ENCODE measurements around the gene FBLN2. TPM values are rescaled to one million over a fixed set of nuclear protein-coding genes. Genes with fewer than 3 reads are reported as not detected.
A peak's percentile ranks its signal among the peaks of the same experiment; 100 is the strongest.

The FBLN2 gene
- total RNA-seq, 2 experiments from 2014 or later, result 0.05 TPM; not detected in 1

DNA sequence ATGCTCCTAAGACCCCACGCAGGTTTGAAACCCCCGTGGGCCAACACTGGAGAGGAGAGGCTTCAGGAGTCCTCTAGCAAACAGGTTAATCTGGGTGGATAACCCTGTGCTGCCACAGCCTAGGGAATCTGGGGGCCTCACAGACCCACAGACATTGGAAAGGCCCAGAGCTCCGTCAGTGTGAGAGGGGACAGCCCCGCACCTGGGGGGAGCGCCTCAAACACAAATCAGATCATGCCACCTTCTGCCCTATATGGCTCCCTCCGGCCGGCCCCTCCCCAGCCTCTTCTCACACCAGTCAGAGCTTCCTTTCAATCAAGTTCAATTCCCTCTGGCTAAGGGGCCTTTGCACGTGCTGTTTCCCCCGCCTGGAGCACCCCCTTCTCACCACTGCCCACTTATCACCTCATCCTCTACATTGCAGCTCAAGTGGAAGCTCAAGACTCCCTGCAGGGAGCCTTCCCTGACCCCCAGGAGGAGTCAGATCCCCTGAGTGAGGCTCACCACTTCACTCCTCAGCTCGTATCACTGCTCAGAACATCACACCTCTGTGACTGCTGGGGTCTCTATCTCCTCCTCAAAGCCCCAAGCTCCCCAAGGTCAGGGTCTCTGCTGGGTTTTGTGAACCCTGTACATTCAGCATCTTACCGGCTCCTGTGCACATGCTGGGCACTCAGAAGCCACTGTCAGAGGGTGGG is 24.1 kb downstream of the FBLN2 start:
- no peak overlapping the region for H3K4me3 Mint-ChIP-seq
- H3K4me1 Mint-ChIP-seq, result peaks cover 5% of the 10 kb centered on the region
- H3K27me3 Mint-ChIP-seq, result no peaks in the 10 kb centered on the region
- no peak for ATAC-seq
- ChIA-PET CTCF (interaction anchor here (0.5 kb wide), 1 partner anchor 474 kb away, joined by 3 read pairs; no protein-coding TSS in a partner anchor), POLR2A (no interaction called here)
- no peaks in the 10 kb centered on the region for H3K9me3 Mint-ChIP-seq (ENCODE audit: low read depth)
- DNase-seq, result no peak
- H3K36me3 Mint-ChIP-seq (ENCODE audit: low read depth), result no peaks in the 10 kb centered on the region
- intact Hi-C loops (cut with DNase I, micrococcal nuclease), result no loop called here
- no peak overlapping the region for H3K27ac Mint-ChIP-seq

DNA sequence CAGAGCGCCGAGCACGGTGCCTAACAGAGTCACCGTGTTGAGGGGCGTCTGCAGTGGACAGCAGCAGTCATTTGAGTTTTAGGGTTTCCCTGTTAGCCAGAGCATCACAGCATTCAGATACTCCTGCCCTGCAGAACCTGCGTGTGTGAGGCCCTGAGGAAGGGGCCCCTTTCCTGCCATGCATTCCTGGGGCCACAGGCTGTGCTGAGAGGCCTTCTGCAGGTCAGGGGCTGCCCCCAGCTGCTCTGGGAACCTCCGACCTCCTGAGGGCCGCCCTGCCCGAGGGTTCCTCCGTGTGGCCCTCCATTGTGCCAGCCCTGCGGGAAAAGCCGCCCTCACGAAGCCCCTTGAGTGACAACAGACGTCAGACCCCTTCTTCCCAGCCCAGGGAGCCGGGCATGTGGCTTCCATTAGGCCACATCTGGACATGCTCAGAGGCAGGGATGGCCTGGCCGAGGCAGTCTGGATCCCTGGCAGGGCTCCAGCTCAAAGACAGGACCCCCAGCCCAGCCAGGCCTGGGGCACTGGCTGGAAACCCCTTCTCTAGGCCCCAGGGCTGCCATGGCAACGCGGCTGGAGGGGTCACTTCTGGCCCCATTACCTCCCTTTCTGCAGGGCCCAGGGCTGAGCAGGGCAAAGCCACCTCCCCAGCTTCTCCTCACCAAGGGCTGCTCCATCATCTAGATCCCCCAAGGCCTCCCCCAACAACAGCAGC is 25.3 kb downstream of the FBLN2 start:
- intact Hi-C loops (cut with DNase I, micrococcal nuclease), result no loop called here
- Mint-ChIP-seq H3K9me3 (ENCODE audit: low read depth) (no peaks in the 10 kb centered on the region), H3K4me3 (no peak overlapping the region), H3K36me3 (ENCODE audit: low read depth) (no peaks in the 10 kb centered on the region), H3K27me3 (no peaks in the 10 kb centered on the region), H3K27ac (no peak overlapping the region), H3K4me1 (peaks cover 5% of the 10 kb centered on the region)
- ATAC-seq (no peak), DNase-seq (no peak)
- CTCF ChIA-PET, result no interaction called here
- POLR2A ChIA-PET, result no interaction called here

DNA sequence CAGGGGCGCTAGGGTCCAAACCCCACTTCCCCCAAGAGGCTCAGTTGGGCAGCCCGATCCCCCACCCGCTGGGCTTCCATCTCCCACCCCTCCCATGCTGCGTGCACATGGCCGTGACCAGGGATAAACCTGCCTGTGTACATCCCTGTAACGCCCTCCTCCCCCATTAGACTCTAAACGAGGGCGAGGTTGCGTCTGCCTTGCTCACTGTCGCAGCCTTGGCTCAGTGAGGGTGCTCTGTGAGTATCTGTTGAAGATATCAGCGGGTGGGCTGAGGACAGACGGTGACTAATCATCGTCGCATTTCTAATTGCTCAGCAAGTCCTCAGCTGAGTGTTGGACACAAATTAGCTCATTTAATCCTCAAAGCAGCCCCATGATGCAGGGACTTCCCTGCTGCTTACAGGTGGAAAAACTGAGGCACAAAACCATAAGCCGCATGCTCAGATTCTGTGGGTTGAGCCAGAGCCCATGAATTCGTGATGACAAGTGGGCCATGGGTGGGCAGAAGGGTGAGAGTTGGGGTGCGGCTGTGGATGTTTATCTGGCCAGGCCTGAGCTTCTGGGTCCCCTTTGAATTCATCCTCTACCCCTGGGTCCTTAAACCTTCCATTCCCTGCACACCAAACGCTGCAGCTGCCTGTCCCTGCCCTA is 26.0 kb downstream of the FBLN2 start:
- intact Hi-C loops (cut with DNase I, micrococcal nuclease), result no loop called here
- Mint-ChIP-seq H3K4me3 (no peak overlapping the region), H3K27ac (no peak overlapping the region), H3K36me3 (ENCODE audit: low read depth) (no peaks in the 10 kb centered on the region), H3K4me1 (peaks cover 5% of the 10 kb centered on the region), H3K27me3 (no peaks in the 10 kb centered on the region), H3K9me3 (ENCODE audit: low read depth) (no peaks in the 10 kb centered on the region)
- peak; percentile 52 for DNase-seq
- peak; percentile 71 for ATAC-seq
- ChIA-PET POLR2A (no interaction called here), CTCF (interaction anchor here (0.7 kb wide), 1 partner anchor 9 kb away, joined by 3 read pairs; no protein-coding TSS in a partner anchor)

DNA sequence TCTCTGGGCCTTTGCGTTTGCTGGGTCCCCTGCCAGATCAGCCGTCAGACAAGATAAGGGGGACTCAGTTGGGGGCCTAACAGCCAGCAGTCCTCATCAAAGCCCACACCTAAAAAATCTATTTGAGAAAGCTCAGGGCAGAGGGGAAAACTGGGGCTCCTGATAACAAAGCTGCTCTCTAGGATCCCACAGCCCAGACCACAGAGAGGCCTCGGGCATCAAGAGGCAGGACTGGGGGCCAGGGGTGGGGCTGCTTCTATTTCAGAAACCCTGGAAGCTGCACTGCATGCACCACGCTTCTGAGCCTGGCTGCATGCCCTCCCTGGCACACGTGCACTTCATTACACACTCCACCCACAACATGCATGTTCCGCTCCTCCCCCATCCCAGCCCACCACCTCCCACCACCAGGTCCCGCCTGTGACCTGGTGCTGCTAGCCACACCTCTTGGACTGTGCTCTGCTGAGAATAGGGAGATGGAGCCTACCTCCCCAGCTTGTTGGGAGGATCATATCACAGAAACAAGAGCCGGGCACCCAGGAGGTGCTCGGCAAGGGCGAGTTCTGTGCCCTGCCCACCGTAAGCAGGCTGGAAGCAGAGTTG is 26.6 kb downstream of the FBLN2 start:
- DNase-seq (no peak), ATAC-seq (no peak)
- H3K27me3 Mint-ChIP-seq, result no peaks in the 10 kb centered on the region
- H3K36me3 Mint-ChIP-seq (ENCODE audit: low read depth), result no peaks in the 10 kb centered on the region
- no peak overlapping the region for H3K27ac Mint-ChIP-seq
- intact Hi-C loops (cut with DNase I, micrococcal nuclease), result no loop called here
- ChIA-PET POLR2A (no interaction called here), CTCF (interaction anchor here (0.7 kb wide), 2 partner anchors 9 to 80 kb away, joined by 3 to 4 read pairs; no protein-coding TSS in a partner anchor)
- H3K4me3 Mint-ChIP-seq, result no peak overlapping the region
- H3K4me1 Mint-ChIP-seq, result peaks cover 5% of the 10 kb centered on the region
- no peaks in the 10 kb centered on the region for H3K9me3 Mint-ChIP-seq (ENCODE audit: low read depth)

DNA sequence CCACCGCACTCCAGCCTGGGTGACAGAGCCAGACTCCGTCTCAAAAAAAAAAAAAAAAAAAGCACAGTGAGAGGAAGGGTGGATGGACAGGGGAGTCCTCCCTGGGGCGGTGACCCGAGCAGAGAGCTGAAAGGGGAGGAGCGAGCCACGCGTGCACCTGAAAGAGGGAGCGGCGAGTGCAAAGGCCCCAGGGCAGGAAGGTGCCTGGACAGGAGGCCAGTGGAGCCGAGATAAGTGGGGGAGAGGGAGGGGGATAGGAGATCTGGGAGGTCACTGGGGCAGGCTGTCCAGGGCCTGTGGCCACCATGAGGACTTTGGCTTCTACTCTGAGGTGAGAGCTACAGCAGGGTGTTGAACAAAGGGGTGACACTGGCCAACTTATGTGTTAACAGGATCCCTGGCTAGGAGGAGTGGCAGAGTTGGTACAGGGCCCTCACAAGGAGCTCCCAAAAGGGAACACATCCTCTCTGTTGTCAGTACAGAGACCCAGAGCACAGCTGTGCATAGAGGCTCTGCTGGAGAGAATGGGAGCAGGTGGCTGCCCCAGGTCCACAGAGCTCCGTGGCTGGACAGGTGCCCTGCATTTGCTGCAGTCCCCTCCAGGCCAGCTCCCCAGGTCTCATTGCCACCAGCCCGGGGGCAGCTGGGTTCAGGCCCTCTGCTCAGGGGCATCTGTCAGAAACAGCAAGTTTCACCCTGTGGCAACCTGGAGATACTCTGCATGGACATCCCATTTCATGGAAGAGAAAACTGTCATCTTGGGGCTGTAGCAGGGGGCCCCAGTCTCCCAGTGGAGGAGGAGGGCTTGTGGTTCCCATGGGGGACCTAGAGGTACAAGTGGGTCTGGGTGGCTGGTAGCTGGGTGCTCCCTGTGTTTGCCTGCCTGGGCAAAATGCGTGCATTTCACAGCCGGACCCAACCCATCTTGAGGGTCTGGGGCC is 28.5 kb downstream of the FBLN2 start:
- H3K9me3 Mint-ChIP-seq (ENCODE audit: low read depth), result no peaks in the 10 kb centered on the region
- CTCF ChIA-PET, result interaction anchor here (0.7 kb wide), 1 partner anchor 818 kb away, joined by 3 read pairs; no protein-coding TSS in a partner anchor
- POLR2A ChIA-PET, result no interaction called here
- no peaks in the 10 kb centered on the region for H3K36me3 Mint-ChIP-seq (ENCODE audit: low read depth)
- no peak overlapping the region for H3K4me3 Mint-ChIP-seq
- no peak overlapping the region for H3K27ac Mint-ChIP-seq
- no peaks in the 10 kb centered on the region for H3K27me3 Mint-ChIP-seq
- H3K4me1 Mint-ChIP-seq, result peaks cover 5% of the 10 kb centered on the region
- intact Hi-C loops (cut with DNase I, micrococcal nuclease), result no loop called here
- ATAC-seq (no peak), DNase-seq (no peak)

DNA sequence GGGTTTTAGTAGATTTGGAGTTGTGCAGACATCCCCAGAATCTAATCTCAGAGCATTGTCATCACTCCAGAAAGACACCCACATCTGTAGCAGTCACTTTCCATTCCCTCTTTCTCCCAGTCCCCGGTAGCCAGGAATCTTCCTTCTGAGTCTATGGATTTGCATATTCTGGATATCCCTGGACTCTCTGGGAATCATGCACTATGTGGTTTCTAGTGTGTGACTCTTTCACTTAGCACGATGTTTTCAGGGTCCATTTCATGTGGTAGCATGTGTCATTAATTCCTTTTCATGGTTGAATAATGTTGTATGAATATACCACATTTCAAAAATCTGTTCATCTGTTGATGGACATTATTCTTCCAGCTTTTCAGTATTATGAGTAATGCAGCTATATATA is 29.3 kb downstream of the FBLN2 start:
- ATAC-seq (no peak), DNase-seq (no peak)
- POLR2A ChIA-PET, result no interaction called here
- H3K4me1 Mint-ChIP-seq, result peaks cover 5% of the 10 kb centered on the region
- no peaks in the 10 kb centered on the region for H3K27me3 Mint-ChIP-seq
- no peaks in the 10 kb centered on the region for H3K9me3 Mint-ChIP-seq (ENCODE audit: low read depth)
- H3K36me3 Mint-ChIP-seq (ENCODE audit: low read depth), result no peaks in the 10 kb centered on the region
- intact Hi-C loops (cut with DNase I, micrococcal nuclease), result no loop called here
- H3K4me3 Mint-ChIP-seq, result no peak overlapping the region
- CTCF ChIA-PET, result interaction anchor here (0.7 kb wide), 1 partner anchor 818 kb away, joined by 3 read pairs; no protein-coding TSS in a partner anchor
- H3K27ac Mint-ChIP-seq, result no peak overlapping the region

DNA sequence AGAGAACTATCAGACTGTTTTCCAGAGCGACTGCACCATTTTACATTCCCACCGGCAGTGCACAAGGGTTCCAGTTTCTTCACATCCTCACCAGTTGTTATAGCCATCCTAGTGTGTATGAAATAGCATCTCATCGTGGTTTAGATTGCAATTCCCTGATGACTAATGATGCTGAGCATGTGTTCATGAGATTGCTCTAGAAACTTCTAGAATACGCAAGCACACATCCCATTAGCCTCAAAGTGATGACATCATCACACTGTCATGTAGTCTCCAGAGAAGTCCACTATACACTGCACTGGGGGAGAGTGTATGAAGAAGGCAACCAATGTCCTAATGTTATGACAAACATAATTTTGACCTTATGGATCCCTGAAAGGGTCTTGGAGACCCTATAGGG is 30.1 kb downstream of the FBLN2 start:
- DNase-seq, result no peak
- no peak for ATAC-seq
- intact Hi-C loops (cut with DNase I, micrococcal nuclease), result no loop called here
- Mint-ChIP-seq H3K36me3 (ENCODE audit: low read depth) (no peaks in the 10 kb centered on the region), H3K9me3 (ENCODE audit: low read depth) (no peaks in the 10 kb centered on the region), H3K27me3 (no peaks in the 10 kb centered on the region), H3K27ac (no peak overlapping the region), H3K4me1 (peaks cover 5% of the 10 kb centered on the region), H3K4me3 (no peak overlapping the region)
- ChIA-PET POLR2A (no interaction called here), CTCF (no interaction called here)

DNA sequence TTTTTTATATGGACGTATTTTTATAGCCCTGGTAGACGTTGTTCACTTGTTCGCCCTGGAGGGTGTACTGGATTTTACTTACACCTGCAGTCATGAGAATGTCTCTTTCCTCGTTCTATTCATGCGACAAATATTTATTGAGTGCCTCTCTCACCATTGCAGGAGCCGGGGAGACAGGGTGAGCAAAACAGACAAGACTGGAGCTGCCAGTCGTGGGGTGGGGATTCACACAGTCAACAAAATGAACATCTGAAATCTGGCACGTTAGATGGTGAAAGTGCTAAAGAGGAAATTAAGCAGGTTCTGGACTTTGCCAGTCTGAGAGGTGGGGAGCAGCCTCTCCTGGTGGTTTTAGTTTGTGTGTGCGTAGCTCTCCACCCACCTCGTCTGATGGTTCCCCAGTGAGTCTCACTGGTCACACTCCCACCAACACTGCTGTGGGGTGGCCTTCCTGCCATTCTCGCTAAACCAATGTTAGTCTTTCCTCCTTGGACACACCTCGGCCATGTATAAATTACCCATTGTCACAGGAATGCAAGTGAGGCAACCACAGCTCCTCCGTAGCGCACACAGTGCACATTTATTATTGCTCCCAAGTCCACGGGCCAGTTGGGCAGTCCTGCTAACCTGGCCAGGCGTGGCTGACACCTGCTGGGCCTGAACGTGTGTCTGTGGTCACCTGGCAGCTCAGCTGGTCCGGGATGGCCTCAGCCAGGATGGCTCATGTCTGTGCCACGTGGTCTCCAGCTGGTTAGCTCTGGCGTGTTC is 31.5 kb downstream of the FBLN2 start:
- no peak overlapping the region for H3K27ac Mint-ChIP-seq
- DNase-seq (no peak), ATAC-seq (no peak)
- no peaks in the 10 kb centered on the region for H3K9me3 Mint-ChIP-seq (ENCODE audit: low read depth)
- H3K4me3 Mint-ChIP-seq, result no peak overlapping the region
- POLR2A ChIA-PET, result no interaction called here
- CTCF ChIA-PET, result interaction anchor here (0.7 kb wide), 1 partner anchor 40 kb away, joined by 3 read pairs; no protein-coding TSS in a partner anchor
- H3K4me1 Mint-ChIP-seq, result no peaks in the 10 kb centered on the region
- intact Hi-C loops (cut with DNase I, micrococcal nuclease), result no loop called here
- no peaks in the 10 kb centered on the region for H3K27me3 Mint-ChIP-seq
- no peaks in the 10 kb centered on the region for H3K36me3 Mint-ChIP-seq (ENCODE audit: low read depth)

DNA sequence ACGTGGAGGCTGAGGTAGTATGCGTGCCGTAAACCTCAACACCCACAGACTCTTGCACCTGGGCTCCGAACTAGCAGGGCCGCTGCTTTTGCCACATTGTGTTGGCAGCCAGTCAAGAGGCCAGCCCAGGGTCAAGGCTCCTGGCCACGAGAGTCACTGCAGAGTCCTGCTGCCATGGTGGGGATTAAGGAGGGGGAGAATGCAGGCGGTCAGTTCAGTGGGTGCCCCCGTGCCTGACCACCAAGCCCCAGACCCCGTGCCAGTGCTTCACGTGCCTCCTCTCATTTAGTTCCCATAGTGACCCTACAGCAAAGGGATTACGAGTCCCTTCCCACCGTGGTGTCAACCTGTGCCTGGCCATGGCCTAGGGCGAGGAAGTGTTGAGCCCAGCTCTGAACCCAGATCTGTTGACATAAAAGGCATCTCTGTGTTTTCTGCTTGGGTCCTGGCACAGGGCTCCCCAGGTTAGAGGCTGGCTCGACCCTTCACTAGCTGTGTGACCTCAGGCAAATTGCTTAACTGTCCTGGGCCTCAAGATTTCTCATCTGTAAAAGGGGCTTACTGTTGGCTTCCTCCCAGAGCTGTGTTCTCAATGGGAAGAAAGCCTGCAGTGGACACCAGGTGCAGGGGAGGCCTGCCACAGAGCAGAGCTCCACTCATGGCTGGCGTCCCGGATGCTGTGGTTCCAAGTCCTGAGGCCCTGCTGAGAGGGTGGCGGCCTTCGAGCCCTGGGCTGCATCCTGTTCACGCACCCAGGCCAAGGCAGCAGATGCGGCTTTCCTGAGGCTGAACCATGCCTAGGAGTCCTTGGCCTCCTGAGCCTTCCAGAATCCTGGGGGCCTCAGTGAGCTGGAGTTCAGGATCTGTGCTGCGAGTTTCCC is 32.8 kb downstream of the FBLN2 start:
- peak; percentile 13 for DNase-seq
- Mint-ChIP-seq H3K36me3 (ENCODE audit: low read depth) (no peaks in the 10 kb centered on the region), H3K4me1 (no peaks in the 10 kb centered on the region)

More for the DNA sequence above, 32.8 kb downstream of the FBLN2 start:
- no peaks in the 10 kb centered on the region for H3K27me3 Mint-ChIP-seq
- no peak overlapping the region for H3K4me3 Mint-ChIP-seq
- ChIA-PET CTCF (interaction anchor here (0.6 to 0.7 kb wide), 3 partner anchors 39 to 66 kb away, joined by 3 read pairs; no protein-coding TSS in a partner anchor), POLR2A (no interaction called here)
- no peak overlapping the region for H3K27ac Mint-ChIP-seq
- intact Hi-C loops (cut with DNase I, micrococcal nuclease), result no loop called here
- H3K9me3 Mint-ChIP-seq (ENCODE audit: low read depth), result no peaks in the 10 kb centered on the region
- no peak for ATAC-seq
